KOPT-K1 (cell line): ENCODE results near the gene HPSE2.
"Not testable (repeated sequence)": the region's sequence is repeated elsewhere in the genome, so short reads cannot be mapped to it uniquely, and the experiment has no call there.

ENCODE experiments used
- H3K27ac ChIP-seq: fragments of 200-600 bp; sonication (generic); 2 replicates; pipeline ENCODE4 v1.5.1; 2016; ENCODE audit warnings: antibody characterized with exemption, mild to moderate bottlenecking, low read depth, low read length; ENCODE audit not compliant: poor library complexity, severe bottlenecking
- H3K36me3 ChIP-seq: fragments of 200-600 bp; sonication (generic); 2 replicates; pipeline ENCODE4 v1.5.1; 2017; ENCODE audit warnings: antibody characterized with exemption, mild to moderate bottlenecking, low read length, moderate library complexity; ENCODE audit not compliant: insufficient read depth
- H3K9me3 ChIP-seq: fragments of 200-600 bp; sonication (generic); 2 replicates; pipeline ENCODE4 v1.5.1; 2017; ENCODE audit warnings: antibody characterized with exemption, low read length, mild to moderate bottlenecking; ENCODE audit not compliant: insufficient read depth, poor library complexity, severe bottlenecking

The HPSE2 gene

DNA sequence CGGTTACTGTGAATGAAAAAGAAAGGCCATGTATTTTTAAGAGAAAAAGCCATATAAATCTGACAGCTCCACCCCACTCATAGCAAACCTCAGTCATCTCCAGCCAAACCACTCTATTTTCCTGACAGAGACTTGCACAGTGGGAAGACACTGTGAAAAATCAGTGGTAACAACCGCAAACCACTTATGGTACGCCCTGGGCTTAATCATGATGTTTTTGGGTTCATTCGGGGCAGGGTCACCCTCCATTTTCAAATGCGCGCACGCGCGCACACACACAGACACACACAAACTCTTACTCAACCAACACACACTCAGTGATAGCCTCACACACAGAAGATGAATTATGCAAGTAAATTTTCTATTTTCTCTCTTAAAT is 706.9 kb downstream of the HPSE2 start:
- no peaks in the 10 kb centered on the region for H3K9me3 ChIP-seq
- H3K27ac ChIP-seq: no peak overlapping the region
- H3K36me3 ChIP-seq: no peaks in the 10 kb centered on the region

DNA sequence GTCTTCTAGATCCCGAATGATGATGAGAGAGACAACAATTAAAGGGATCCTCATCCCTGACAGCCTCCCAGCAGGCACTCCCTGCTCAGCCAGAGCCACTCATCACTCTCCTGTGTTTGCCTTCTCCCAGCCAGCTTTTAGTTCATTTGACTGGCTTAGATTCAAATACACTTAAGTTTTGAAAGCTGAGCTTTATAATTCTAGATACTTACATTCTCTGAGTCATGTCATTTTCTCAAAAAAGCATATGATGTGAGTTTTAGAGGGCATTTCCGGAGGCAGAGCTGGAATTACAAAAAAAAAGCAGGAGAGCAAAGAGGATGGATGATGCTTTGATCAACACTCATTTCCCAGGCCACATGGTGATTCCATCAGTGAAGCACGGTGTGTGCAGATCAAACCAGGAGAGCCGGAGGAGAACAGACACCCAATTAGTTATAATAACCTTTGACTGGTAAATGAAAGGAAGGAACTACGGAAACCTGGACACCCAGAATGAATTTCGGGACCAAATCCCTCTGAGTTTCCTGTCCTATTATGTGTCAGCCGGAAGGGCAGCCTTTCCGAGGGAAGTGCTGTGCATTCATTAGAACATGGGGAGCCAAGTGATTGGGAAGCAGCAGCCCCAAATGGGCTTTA is 707.4 kb downstream of the HPSE2 start:
- Histone ChIP-seq H3K9me3 (no peaks in the 10 kb centered on the region), H3K27ac (no peak overlapping the region), H3K36me3 (no peaks in the 10 kb centered on the region)

DNA sequence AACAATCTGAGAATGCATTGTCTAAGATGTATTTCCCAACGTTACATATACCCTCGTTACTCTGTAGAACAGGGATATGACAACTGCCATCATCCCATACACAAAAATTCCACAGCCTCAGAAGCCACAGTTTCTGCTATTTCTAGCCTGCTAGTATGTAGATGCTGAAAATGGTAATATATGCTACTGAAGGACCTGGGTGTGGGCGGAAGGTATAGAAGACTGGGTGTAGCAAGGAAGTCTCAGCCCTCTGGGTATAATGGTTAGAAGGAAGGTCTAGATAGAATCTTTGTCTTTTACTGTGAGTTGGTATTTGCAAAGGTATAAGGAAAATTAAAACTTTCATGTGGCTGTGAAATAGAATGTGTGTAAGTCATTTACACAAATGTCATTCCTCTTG is 709.7 kb downstream of the HPSE2 start:
- H3K36me3 ChIP-seq: no peaks in the 10 kb centered on the region
- no peak overlapping the region for H3K27ac ChIP-seq
- no peaks in the 10 kb centered on the region for H3K9me3 ChIP-seq

DNA sequence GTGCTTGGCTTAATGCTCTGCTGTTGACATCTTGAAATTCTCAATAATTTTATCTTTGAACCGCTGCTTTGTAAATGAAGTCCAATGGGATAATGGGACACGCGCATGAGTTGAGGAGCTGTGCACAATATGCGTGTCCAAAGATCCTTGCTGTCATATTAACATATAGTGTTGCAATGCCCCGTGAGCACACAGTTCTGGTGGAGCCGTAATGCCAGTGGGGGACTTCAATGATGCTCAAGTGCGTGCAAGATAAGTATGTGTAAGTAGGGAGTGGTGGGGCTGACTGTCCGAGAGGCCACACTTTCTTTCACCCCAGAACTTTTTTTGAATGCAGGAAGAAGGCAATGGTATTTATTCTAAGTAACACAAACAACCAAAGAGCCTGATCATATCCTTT is 711.5 kb downstream of the HPSE2 start:
- H3K36me3 ChIP-seq: no peaks in the 10 kb centered on the region

DNA sequence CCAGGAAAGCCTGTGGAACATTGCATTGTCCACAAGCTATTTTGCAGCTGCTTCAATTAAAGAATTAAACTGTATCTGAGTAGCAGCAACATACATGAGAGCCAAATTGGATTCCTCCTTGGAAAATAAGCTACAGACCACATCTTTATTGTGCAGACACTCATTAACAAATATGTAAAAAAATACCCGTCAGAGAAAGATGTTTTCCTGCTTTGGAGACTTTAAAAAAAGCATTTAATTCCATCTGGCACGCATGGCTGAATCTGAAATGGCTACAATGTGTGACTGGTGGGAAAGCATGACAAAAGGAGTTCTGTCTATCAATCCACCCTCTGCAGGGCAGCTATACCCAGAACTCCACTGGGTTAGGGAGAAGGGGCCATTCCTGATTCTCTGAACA is 715.8 kb downstream of the HPSE2 start:
- Histone ChIP-seq H3K27ac (no peak overlapping the region), H3K9me3 (no peaks in the 10 kb centered on the region), H3K36me3 (no peaks in the 10 kb centered on the region)

More for the DNA sequence above, 711.5 kb downstream of the HPSE2 start:
- no peak overlapping the region for H3K27ac ChIP-seq
- no peaks in the 10 kb centered on the region for H3K9me3 ChIP-seq

DNA sequence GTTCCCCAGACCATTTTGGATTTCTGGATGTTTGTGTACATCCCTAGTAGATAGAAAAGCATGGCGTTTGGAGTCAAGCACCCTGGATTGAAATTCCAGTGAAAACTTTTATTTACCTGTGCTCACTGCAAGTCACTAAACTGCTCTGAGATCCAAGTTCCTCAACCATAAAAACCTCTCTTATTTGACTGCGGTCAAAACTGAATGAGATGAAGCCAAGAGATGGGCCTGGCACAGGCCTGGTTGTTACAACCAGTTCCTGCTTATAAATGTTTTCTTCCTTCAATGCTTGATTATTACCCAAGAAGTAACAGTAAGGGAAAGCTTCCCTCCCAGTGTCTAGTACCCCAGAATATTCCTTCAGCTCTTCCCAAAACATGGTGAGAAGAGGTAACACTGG is 718.0 kb downstream of the HPSE2 start:
- H3K36me3 ChIP-seq: no peaks in the 10 kb centered on the region

DNA sequence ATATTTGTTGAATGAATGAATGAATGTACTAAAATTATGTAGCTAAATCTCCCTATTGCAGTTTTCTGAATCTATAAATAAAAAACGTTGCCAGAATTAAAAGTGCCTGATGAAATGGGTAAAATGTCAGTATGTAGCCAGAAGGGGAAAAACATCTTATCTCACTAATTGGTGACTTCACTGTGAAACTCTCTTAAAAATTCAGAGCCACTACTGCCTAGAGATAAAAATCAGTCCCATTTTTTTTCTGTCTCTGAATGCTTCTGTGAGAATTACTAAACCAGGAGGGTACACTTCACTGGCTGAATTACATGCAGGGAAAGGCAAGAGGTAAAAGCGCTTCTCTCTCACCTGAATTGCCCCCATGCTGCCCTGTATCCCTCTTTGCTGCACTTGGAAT is 719.3 kb downstream of the HPSE2 start:
- H3K9me3 ChIP-seq: no peaks in the 10 kb centered on the region
- no peak overlapping the region for H3K27ac ChIP-seq
- no peaks in the 10 kb centered on the region for H3K36me3 ChIP-seq

More for the DNA sequence above, 718.0 kb downstream of the HPSE2 start:
- Histone ChIP-seq H3K9me3 (no peaks in the 10 kb centered on the region), H3K27ac (no peak overlapping the region)

DNA sequence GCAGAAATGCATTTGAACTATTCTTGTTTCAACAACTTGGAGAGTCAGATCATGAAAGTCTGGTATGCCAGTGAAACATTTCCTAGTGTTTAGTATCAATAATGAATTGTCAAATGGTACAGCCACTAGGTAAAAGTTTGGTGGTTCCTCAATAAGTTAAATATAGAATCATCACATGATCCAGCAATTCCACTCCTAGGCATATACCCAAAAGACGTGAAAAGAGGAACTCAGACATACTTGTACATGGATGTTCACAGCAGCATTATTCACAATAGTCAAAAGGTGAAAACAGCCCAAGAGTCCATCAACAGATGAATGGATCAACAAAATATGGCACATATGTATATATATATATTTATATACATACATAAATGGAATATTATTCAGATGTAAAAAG is 721.9 kb downstream of the HPSE2 start:
- Histone ChIP-seq H3K27ac (no peak overlapping the region), H3K9me3 (no peaks in the 10 kb centered on the region), H3K36me3 (no peaks in the 10 kb centered on the region)

DNA sequence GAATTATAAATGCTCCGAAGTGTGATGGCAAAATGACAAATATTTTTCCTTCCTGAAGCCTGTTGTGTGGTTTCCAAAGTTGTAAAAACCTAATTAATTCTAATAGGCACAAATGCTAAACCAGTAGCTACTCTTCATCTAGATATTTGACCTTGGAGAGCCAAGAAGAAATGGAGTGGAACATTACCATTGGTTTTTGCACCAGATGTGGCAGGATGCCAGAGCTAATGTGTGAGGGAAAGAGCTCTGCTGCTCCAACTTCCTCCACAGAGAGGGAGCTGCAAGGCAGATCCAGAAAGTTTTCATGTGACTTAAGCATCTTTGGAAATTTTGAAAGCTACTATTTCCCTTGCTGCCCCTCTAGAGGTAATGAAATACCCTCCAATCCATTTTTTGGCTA is 723.8 kb downstream of the HPSE2 start:
- H3K36me3 ChIP-seq: no peaks in the 10 kb centered on the region
- H3K27ac ChIP-seq: no peak overlapping the region
- no peaks in the 10 kb centered on the region for H3K9me3 ChIP-seq

DNA sequence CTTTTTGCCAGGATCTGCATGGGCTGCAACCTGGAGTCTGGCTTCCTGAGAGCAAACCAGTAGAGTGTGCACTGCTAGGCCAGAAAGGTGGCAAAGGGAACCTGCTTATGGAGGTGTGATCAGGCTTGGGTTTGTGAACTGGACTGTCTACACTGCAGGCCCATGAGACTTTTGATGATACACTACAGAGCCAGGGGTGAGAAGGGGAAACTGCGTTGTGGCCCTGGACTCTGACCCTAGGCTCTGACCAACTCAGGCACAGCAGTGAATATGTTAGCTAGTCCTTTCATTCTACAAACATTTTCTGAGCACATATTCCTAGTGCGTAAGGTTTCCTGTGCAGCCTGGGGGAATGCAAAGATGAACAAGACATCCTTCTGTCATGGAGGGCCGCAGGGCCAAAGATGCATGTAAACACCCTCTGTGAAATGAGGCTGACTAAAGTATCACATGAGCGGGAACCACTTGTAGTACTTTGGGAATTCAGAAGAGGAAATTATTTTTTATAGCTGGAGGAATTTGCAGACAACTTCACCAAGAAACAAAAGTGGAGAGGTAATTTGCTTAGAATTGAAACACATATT is 725.1 kb downstream of the HPSE2 start:
- no peak overlapping the region for H3K27ac ChIP-seq
- no peaks in the 10 kb centered on the region for H3K9me3 ChIP-seq
- no peaks in the 10 kb centered on the region for H3K36me3 ChIP-seq

DNA sequence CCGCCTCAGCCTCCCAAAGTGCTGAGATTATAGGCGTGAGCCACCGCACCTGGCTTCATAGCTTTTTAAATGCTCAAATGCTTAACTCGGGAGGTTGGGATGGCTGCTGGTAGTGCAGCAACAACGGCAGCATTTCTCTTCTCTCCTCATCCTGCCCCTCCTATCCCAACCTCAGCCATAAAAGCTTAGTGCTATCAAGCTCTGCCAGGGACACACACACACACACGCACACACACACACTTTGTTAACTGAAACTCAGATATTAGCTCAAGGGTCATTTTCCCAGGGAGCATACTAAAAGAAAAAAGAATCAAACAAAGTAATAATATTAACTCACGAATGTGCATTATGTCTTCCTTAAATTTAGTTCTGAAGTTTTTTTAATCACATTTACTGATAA is 725.9 kb downstream of the HPSE2 start:
- no peaks in the 10 kb centered on the region for H3K9me3 ChIP-seq
- no peaks in the 10 kb centered on the region for H3K36me3 ChIP-seq
- no peak overlapping the region for H3K27ac ChIP-seq

DNA sequence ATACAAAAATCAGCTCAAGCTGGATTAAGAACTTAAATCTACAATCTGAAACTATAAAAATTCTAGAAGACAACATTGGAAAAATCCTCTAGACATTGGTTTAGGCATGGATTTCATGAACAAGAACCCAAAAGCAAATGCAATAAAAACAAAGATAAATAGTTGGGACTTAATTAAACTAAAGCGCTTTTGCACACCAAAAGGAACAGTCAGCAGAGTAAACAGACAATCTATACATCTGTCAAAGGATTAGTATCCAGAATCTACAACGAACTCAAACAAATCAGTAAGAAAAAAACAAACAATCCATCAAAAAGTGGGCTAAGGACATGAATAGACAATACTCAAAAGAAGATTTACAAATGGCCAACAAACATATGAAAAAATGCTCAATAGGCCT is 733.1 kb downstream of the HPSE2 start:
- H3K9me3 ChIP-seq, H3K27ac ChIP-seq, H3K36me3 ChIP-seq: not testable (repeated sequence)

DNA sequence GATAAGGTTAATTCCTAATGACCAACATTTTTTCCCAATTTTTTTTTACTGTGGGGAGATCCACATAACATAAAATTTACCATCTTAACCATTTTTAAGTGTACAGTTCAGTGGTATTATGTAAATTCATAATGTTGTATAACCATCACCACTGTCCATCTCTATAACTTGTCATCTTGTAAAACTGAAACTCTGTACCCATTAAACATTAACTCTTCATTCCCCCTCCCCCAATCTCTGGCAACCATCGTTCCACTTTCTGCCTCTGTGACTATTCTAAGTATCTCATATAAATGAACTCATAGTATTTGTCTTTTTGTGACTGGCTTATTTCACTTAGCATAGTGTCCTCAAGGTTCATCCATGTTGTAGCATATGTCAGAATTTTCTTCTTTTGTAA is 742.9 kb downstream of the HPSE2 start:
- H3K36me3 ChIP-seq: no peaks in the 10 kb centered on the region
- H3K27ac ChIP-seq: no peak overlapping the region
- peaks cover 4% of the 10 kb centered on the region for H3K9me3 ChIP-seq

DNA sequence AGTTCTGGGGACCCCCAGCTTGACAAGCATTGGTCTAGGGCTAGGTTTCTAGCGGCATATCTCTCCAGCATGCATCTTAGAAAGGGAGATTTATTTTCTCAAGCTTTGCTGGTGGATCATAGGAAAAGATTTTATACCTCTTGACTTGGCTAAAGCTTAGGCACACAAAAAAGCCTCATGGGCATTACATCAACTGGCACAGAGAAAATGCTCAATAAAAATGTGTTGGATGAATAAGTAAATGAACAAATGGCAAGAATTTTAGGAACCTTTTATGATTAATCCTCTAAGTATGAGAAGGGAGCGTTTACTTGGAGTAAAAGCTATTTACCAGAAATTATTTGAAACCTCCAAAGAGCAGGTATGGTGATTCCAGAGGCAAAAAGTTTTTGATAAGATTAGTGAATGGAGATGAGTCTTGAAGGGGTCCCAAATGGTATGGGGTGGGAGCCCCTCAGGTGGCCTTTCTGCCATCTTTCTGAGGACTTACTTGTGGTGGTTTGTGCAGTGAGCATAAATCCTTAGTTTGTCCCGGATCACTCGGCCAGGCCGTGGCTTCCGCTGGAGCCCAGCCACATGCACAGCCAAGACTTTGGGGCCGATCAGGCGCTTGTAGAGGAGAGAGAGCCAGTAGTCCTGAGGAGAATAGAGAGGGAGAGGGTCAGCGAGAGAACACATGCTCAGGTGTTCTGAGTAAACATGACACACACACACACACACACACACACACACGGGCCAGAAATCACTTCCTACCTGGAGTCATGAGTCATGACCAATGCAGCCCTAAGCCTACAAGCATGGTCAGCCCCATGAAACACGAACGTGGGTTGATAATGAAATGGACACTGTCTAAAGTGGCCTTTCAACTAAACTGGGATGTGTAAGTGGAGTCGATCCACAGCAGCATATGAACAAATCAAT is 745.8 kb downstream of the HPSE2 start:
- Histone ChIP-seq H3K36me3 (no peaks in the 10 kb centered on the region), H3K9me3 (no peaks in the 10 kb centered on the region), H3K27ac (no peak overlapping the region)

DNA sequence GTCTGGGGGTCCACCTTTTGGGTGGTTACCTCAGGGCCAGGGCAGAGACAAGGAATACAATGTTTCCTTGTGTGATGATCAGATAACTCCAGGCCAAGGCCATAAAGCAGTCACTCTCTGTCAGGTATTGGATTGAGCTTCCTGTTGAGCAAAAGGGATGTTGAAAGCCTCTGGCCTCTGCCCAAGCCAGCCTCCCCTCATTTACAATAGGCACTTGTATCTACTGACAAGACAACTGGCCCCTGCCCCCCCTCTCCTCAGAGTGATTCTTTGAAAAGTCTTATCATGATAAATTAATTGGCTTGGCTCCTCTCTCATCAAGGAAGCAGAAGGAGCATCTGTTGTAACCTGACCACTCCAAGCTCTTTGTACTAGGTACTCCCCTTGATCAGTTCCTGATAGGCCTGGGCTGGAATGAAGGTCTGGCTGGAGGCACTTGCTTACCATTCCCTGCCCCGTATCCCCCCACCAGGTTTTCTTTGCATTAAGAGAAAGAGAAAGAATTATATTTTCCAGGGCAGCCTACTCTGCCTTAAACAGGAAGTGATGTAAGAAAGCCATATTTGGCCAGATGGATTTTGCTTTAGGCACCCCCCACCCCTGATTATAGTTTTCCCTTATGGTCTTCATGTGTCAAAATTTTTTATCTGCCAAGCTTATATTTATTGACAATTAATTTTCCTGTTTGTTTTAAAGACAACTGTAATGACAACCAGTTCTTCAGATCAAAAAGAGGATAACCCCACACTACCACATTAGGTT is 746.8 kb downstream of the HPSE2 start:
- H3K9me3 ChIP-seq: no peaks in the 10 kb centered on the region
- H3K36me3 ChIP-seq: no peaks in the 10 kb centered on the region
- no peak overlapping the region for H3K27ac ChIP-seq
